C4-2B (cell line): Measurements from ENCODE around the gene PDSS2.

ENCODE experiments used
- H3K27ac ChIP-seq: fragments of 450-650 bp; 2 replicates; pipeline ENCODE4 v1.5.1; 2017
- CTCF ChIP-seq: fragments of 450-650 bp; conservative IDR thresholded peaks from 2 replicates; pipeline ENCODE4 v1.5.1; 2017; ENCODE audit warnings: mild to moderate bottlenecking
- ZFX ChIP-seq: fragments of 450-650 bp; IDR thresholded peaks from 2 replicates; pipeline ENCODE4 v1.6.1; 2017

PDSS2 gene

DNA sequence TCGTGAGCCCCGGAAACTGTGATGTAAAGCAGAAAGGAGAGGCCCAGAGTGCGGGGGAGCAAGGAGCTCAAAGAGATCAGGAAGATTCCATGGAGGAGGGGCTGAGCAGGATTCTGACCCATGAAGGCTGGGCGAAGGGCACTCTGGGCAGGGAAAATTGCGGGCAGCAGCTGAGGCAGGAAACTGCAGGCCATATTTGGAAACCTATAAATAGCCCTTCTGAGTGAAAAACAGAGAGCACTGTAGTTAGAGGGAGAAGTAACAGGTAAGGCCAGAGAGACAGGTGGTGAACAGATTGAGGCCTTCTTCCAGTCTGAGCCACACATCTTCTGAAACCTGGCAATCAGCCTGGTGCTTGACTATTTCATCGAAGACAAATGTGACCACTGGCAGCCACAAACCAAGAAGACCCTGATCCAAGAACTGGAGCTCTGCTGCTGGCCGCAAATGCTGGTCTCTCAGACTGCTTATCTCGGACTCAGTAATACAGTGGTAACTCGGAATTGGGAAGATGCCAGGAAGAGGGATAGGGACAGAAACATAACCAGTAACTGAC is 329.9 kb downstream of the PDSS2 start:
- no peak overlapping the region for H3K27ac ChIP-seq
- TF ChIP-seq CTCF (no peak), ZFX (no peak)

GRCh38 chr6:107128577-107128976 is 330.8 kb downstream of the PDSS2 start:
- no peak overlapping the region for H3K27ac ChIP-seq
- TF ChIP-seq ZFX (no peak), CTCF (no peak)

- TF ChIP-seq ZFX: no peak
- TF ChIP-seq CTCF: no peak
- H3K27ac ChIP-seq: no peak overlapping the region
Observed at GRCh38 chr6:107128175-107128574, 331.2 kb downstream of the PDSS2 start.

DNA sequence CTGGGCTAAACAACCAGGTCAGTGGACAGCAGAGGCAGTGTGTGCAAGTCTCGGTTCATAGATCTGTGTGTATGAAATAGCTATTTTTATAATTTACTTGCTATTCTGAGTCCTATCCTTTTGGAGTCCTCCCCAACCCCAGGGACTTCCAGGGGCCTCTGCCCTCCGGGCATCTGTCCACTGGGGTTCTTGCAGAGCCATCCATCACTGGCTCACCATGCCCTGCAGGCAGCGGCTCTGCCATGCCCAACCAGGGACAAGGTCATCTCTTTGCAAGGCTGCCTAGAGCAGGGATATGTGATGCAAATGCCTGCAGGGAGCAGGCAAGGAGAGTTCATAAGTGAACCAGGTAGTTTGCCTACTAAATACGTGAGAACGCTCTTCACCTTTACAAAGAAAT is 333.6 kb downstream of the PDSS2 start:
- TF ChIP-seq CTCF (no peak), ZFX (no peak)
- H3K27ac ChIP-seq: no peak overlapping the region

DNA sequence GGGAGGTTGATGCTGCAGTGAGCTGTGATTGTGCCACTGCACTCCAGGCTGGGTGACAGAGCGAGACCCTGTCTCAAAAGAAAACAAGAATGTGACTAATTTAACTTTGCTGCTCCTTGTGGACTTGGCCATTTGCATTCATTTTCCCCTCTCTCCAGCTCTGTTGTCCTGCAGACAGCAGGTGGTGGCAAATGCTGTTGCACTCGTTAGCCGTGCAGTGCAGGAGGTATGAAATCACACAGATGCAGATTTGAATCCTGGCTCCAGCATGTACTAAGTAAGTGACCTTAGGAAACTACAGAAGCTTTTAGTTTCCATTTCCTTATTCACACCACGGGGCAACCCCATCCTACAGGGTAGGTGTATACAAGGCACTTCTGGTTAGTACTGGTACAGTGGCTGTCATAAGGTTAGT is 334.4 kb downstream of the PDSS2 start:
- TF ChIP-seq CTCF: no peak
- no peak for TF ChIP-seq ZFX

GRCh38 chr6:107123501-107123900 is 335.9 kb downstream of the PDSS2 start:
- no peak for TF ChIP-seq CTCF
- TF ChIP-seq ZFX: no peak
- no peak overlapping the region for H3K27ac ChIP-seq

More for the DNA sequence above, 334.4 kb downstream of the PDSS2 start:
- H3K27ac ChIP-seq: no peak overlapping the region

DNA sequence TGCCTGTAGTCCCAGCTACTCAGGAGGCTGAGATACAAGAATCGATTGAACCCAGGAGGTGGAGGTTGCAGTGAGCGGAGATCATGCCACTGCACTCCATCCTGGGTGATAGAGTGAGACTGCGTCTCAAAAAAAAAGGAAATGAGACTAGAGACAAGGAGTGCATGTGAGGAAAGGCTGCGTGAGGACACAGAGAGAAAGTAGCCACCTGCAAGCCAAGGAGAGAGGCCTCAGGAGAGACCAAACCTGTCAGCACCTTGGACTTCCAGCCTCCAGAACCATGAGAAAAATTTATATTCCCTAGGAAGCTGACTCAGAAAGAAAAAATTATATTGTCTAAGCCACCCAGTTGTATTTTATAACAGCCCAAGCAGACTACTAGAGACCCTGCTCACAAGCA is 336.6 kb downstream of the PDSS2 start:
- no peak overlapping the region for H3K27ac ChIP-seq
- TF ChIP-seq CTCF (no peak), ZFX (no peak)
